Stimulated activated CD4-positive, alpha-beta T cell treated with anti-CD3 and anti-CD28 coated beads, Interleukin-1b, Interleukin-23, amount 100 ng/mL, for 24 hours (primary cell): ENCODE results near the gene SORD.
"Not testable (repeated sequence)": the region's sequence is repeated elsewhere in the genome, so short reads cannot be mapped to it uniquely, and the experiment has no call there.

Experiments used
- DNase-seq, 4 experiments: peaks; one replicate each; pipeline ENCODE4 v3.0.0-alpha.2; 2020; ENCODE audit warnings: low read depth in 4 of 4, low spot score in 1 of 4

SORD gene

GRCh38 chr15:45023659-45024225 lies 747 bp downstream of the SORD start:
- no peak for DNase-seq

GRCh38 chr15:45024649-45025048 lies 1.7 kb downstream of the SORD start:
- not testable (repeated sequence) for DNase-seq

DNA sequence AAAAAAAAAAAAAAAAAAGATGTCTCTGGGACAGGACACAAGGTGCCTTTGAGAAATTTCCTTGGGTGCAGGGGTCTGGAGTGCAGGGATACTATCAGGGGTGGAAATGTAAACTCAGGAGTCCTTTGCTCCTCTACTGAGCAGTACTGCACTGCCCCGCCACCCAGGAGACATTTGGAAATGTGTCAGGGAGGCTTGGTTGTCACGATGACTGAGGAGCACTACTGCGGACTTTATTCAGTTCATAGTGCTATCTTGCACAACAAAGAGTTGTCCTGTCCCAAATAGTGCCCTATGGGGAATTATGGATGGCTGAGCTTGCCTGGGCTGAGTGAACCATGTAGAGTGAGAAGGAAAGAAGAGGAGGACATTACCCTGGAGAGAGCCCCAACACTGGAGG lies 2.6 kb downstream of the SORD start:
- not testable (repeated sequence) for DNase-seq

GRCh38 chr15:45026651-45027190 lies 3.7 kb downstream of the SORD start:
- DNase-seq: no peak

- DNase-seq: no peak
These were observed 4.2 kb downstream of the SORD start for GRCh38 chr15:45027220-45027619.

DNA sequence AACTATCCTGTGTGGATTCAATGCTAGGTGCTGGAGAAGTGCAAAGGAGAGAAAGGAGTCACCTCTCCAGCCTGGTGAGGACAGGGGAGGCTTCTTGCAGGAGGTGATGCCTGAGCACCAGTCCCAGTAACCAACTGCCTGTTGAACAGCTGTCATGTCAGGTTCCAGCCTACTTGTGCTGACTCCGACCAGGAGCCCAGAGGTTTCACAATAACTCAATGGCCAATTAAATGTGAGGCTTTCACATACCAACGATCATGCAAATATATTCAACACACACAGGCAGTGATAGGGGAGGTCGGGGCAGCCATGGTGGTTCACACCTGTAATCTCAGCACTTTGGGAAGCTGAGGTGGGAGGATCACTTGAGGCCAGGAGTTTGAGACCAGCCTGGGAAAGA lies 7.7 kb downstream of the SORD start:
- DNase-seq: no peak

- not testable (repeated sequence) for DNase-seq
These were observed 8.6 kb downstream of the SORD start for GRCh38 chr15:45031522-45032028.

GRCh38 chr15:45032501-45032900 lies 9.5 kb downstream of the SORD start:
- not testable (repeated sequence) for DNase-seq

DNA sequence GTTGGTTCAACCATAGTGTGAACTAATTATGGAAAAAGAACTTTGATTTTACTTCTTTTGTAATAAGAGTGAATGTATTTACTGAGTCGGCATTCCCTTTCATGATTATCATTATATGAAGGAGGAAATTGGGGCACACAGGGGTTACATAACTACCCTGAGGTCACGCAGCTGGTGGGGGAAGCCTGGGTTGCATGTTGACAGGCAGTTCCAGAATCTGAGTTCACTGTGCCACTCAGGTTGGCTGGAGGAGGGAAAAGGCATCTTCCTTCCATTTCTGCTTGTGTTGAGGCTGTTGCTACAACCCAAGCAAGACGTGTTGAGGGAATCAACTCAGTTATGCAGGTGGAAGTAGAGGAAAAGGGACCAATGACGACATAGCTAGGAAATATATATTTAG lies 11.1 kb downstream of the SORD start:
- not testable (repeated sequence) for DNase-seq

GRCh38 chr15:45034600-45035375 lies 11.8 kb downstream of the SORD start:
- DNase-seq: not testable (repeated sequence)

DNA sequence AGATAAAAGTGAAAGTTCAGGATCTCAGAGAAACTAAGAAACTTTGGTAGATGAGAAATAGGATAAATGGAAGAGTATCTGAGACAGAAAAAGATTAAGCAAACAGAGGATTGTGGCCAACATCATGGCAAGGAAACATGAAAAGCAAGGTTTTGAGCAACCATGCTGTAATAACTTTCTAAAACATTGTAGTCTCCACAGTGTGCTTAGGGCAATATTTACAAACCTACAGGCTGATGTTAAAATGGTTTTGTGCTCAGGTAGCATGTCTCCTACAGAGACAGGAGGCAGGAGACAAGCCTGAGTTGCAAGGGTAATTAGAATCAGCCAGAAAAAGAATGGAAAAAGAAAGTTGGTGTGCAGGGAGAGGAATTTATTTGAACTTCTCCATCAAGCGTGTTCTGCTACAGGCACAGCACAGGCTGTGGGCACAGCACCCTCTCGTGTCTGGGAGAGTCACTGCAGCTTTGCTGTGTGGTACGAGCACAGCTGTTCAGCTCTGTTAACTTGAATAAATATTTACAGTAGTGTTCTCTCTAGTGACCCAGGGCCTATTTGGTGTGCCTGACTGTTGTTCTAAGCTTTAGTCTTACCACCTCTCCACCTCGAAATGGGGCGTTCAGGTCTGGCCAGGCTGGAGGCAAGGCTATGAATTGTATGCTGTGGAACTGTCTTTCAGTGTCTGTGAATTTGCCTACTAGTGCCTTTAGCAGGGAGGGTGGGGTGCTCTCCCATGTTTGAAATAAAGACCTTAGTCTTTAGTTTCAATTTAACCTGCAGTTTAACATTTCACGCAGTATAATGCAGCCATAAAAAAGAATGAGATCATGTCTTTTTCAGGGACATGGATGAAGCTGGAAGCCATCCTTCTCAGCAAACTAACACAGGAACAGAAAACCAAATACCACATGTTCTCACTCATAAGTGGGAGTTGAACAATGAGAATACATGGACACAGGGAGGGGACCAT lies 14.1 kb downstream of the SORD start:
- DNase-seq: peak; percentile 43 to 55 (median 50)

GRCh38 chr15:45037936-45038335 lies 14.9 kb downstream of the SORD start:
- DNase-seq: no peak

DNA sequence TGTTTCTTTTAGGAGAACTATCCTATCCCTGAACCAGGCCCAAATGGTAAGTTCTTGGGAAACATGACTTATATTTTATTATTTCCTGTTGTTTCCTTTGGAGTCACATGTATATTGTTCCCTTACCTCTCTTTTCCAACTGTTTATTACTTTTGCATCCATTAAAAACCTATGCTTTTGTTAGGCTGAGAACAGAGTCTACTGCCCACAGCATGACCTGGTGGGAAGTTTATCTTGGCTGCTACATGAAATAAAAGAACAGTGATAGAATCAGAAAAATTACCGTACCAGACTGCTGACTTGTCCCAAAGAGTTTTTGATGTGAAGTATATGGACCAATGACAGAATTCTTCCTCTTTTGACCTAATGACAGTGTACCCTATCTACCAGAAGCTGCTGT lies 17.4 kb downstream of the SORD start:
- not testable (repeated sequence) for DNase-seq

DNA sequence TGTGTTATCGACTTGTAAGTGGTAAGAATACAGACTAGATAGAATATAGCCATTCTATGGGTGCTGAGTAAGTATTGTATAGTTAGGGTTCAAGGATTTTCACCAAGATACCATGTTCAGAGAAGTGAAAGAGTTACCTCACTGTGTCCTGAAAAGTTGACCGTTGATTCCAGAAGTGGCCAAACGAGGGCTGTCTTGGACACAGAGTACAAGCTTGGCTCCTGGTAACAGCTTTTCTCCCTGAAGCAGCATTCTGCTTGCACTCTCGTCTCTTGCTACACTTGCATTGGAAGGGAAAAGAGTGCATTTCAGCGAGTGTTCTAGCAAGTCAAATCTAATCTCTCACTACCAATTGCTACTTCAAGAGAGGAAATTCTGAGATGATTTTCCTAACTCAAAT lies 18.5 kb downstream of the SORD start:
- not testable (repeated sequence) for DNase-seq

- DNase-seq: not testable (repeated sequence)
These were observed 19.9 kb downstream of the SORD start for GRCh38 chr15:45042859-45043258.

- not testable (repeated sequence) for DNase-seq
These were observed 21.3 kb downstream of the SORD start for GRCh38 chr15:45044270-45044669.

DNA sequence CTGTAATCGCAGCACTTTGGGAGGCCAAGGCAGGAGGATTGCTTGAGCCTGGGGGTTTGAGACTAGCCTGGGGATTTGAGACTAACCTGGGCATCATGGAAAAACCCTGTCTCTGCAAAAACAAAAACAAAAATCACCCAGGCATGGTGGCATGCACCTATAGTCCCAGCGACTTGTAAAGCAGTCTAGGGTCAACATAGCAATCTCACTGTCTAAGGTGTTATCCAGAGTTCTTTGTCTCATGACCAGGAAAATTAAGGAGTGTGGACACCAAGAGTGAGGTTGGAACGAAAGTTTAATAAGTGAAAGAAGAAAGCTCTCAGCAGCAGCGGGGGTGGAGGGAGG lies 25.4 kb downstream of the SORD start:
- DNase-seq: not testable (repeated sequence)

DNA sequence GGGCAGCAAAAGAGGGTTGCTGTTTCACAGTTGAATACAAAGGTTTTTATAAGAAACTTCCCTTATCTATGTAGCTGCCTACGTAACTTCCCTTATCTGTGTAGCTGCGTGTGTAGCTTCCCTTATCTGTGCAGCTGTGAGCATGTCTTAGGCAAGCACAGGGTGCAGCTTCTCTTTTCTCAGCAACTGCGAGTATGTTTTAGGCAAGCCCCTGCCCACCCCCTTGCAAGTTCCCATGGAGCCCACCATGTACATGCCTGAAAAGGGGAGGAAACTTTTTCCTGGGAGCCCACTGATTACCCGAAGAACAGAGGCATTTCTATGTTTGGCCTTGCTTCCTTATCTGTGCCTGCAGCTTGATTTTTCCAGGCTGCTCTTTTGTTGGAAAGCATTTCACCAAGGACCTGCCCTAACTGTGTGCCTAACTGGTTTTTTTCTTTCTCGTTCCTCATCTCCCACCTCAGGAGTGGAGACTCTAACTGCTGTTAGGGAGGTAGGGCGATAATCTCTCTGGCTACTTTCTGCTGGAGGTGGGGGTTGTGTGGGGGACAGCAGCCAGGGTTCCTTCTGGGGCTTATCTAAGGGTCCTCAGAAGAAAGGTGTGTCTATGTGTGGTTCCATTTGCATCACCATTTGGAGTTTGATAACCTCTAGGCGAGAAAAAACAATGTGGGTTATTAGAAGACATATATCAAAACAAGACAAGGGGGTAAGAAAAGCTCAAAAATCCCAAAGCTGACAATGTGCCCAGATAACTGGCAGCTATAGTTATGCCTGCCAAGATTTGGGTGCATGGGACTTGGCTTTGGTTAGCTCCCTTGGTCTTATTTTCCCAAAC lies 26.0 kb downstream of the SORD start:
- no peak for DNase-seq

DNA sequence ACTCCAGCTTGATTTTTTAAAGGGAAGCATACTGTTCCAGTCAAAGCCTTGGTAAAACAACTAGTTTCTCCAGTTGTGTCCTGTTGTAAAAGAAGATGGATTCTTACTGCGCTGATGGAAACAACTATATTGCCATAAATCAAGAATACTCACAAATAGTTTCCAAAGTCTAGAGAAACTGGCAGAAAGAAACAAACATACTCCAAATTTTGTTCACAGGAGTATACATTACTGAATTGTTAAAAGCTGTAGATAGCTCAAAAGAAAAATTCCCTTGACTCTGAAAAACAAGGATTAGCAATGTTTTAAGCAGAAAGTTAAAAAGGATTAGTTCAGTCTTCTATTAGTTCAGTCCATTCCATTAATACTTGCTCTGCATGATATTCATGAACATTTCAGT lies 27.6 kb downstream of the SORD start:
- DNase-seq: no peak

DNA sequence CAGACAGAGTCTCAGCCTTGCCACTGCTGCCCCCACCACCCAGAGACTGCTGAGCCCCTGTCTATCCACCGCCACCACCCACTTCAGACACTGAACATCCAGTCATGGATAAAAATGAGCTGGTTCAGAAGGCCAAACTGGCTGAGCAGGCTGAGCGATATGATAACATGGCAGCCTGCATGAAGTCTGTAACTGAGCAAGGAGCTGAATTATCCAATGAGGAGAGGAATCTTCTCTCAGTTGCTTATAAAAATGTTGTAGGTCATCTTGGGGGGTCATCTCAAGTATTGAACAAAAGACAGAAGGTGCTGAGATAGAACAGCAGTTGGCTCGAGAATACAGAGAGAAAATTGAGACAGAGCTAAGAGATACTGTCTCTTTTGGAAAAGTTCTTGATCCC lies 29.7 kb downstream of the SORD start:
- DNase-seq: not testable (repeated sequence)
